ENCODE measurements around the gene GPC5. TPM values are rescaled to one million over a fixed set of nuclear protein-coding genes. Genes with fewer than 3 reads are reported as not detected.

GPC5 gene
- polyA plus RNA-seq, 2 of the 4 experiments (the other 2 are of a cell fraction): not detected

- TF ChIP-seq ESRRA (IDR thresholded peaks at IDR 0.05; ENCODE audit: borderline replicate concordance, low read length) (no peak), REST (IDR thresholded peaks at IDR 0.05) (no peak), BHLHE40 (IDR thresholded peaks at IDR 0.05; ENCODE audit: low read depth, low read length) (no peak), FOSL2 (IDR thresholded peaks at IDR 0.05) (no peak), FOSL2 (CRISPR knock-in tag; IDR thresholded peaks at IDR 0.05) (no peak), MAFK (IDR thresholded peaks at IDR 0.05; ENCODE audit: partially characterized antibody) (no peak), MAZ (IDR thresholded peaks at IDR 0.05; ENCODE audit: borderline replicate concordance, low read depth, low read length) (no peak), FOXS1 (CRISPR knock-in tag; IDR thresholded peaks at IDR 0.05) (no peak), RARB (CRISPR knock-in tag; IDR thresholded peaks at IDR 0.05) (no peak), HOXB5 (CRISPR knock-in tag; IDR thresholded peaks at IDR 0.05) (no peak), RNF2 (IDR thresholded peaks at IDR 0.05; ENCODE audit: borderline replicate concordance, low read depth) (no peak), NPAS2 (CRISPR knock-in tag; IDR thresholded peaks at IDR 0.05; ENCODE audit: borderline replicate concordance) (no peak)
- ChIA-PET CTCF (no interaction called here), POLR2A (no interaction called here)
- 15% methylated on average over 3 of the region's 3 CpGs for WGBS (ENCODE audit: missing lambda C conversion rate)
- FAIRE-seq (no peak), ATAC-seq (no peak), DNase-seq (ENCODE audit: low read depth in 1 of 2, low spot score in 1 of 2) (no peak)
- H3K4me3 ChIP-seq: no peak overlapping the region
- H3K4me1 ChIP-seq: no peaks in the 10 kb centered on the region
- H3K9me3 ChIP-seq: no peaks in the 10 kb centered on the region
- H3K4me2 ChIP-seq: no peak overlapping the region
- no peak overlapping the region for H3K27ac ChIP-seq
Observed at GRCh38 chr13:92553470-92554114, 1155.2 kb downstream of the GPC5 start.

- H3K4me3 ChIP-seq: no peak overlapping the region
- ATAC-seq: no peak
- H3K27ac ChIP-seq: no peak overlapping the region
- H3K9me3 ChIP-seq: no peaks in the 10 kb centered on the region
- no peak overlapping the region for H3K4me2 ChIP-seq
- WGBS (ENCODE audit: missing lambda C conversion rate): 10% methylated on average over 5 of the region's 5 CpGs
- DNase-seq (ENCODE audit: low read depth in 1 of 2, low spot score in 1 of 2): no peak
- ChIA-PET POLR2A (no interaction called here), CTCF (no interaction called here)
- FAIRE-seq: no peak
- no peaks in the 10 kb centered on the region for H3K4me1 ChIP-seq
- no peak for TF ChIP-seq ELK1 (IDR thresholded peaks at IDR 0.05; ENCODE audit: low read depth, low read length)
- TF ChIP-seq KDM5A (IDR thresholded peaks at IDR 0.05): no peak
- TF ChIP-seq SREBF2 (IDR thresholded peaks at IDR 0.05): no peak
- TF ChIP-seq RFX5 (IDR thresholded peaks at IDR 0.05): no peak
- no peak for TF ChIP-seq RCOR1 (IDR thresholded peaks at IDR 0.05; ENCODE audit: low read depth, low read length)
- TF ChIP-seq MAFK (IDR thresholded peaks at IDR 0.05; ENCODE audit: partially characterized antibody): no peak
- TF ChIP-seq REST (IDR thresholded peaks at IDR 0.05): no peak
- no peak for TF ChIP-seq FOSL2 (IDR thresholded peaks at IDR 0.05)
- no peak for TF ChIP-seq FOSL2 (CRISPR knock-in tag; IDR thresholded peaks at IDR 0.05)
- no peak for TF ChIP-seq ZFP36 (IDR thresholded peaks at IDR 0.05; ENCODE audit: borderline replicate concordance, partially characterized antibody)
- TF ChIP-seq MAX (IDR thresholded peaks at IDR 0.05): no peak
- no peak for TF ChIP-seq NFE2L2 (conservative IDR thresholded peaks at IDR 0.05; ENCODE audit: low read length)
- no peak for TF ChIP-seq BCL3 (IDR thresholded peaks at IDR 0.05)
- TF ChIP-seq HMGXB4 (CRISPR knock-in tag; IDR thresholded peaks at IDR 0.05; ENCODE audit: borderline replicate concordance): no peak
- TF ChIP-seq RARB (CRISPR knock-in tag; IDR thresholded peaks at IDR 0.05): no peak
- no peak for TF ChIP-seq NPAS2 (CRISPR knock-in tag; IDR thresholded peaks at IDR 0.05; ENCODE audit: borderline replicate concordance)
- TF ChIP-seq HOXB5 (CRISPR knock-in tag; IDR thresholded peaks at IDR 0.05): no peak
- TF ChIP-seq CEBPB (IDR thresholded peaks at IDR 0.05): no peak
- no peak for TF ChIP-seq ESRRA (IDR thresholded peaks at IDR 0.05; ENCODE audit: borderline replicate concordance, low read length)
- TF ChIP-seq MYC (IDR thresholded peaks at IDR 0.05; ENCODE audit: borderline replicate concordance, low read length): no peak
Observed at GRCh38 chr13:92560883-92561282, 1162.5 kb downstream of the GPC5 start.

Measured in A549 (cell line).